ENCODE data around the gene FRRS1L.

DNA sequence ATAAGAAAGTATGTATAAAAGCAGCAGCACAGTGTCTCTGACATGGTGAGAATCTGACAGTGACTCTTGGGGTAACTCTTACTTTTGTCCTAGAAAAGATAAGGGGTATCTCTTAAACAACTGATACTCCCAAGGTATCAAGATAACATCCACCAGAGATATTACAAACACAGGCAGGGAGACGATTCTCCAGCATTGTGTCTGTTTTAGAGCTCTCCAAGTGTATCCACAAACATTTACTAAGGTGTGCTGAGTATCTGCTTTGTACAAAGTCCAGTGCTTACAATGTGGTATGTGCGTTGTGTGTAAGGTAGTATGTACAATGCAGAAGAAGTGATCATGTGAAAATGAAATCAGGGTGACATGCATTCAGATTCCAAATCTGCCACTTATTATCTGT lies 42.9 kb downstream of the FRRS1L start:
- TF ChIP-seq, protein P1, sequence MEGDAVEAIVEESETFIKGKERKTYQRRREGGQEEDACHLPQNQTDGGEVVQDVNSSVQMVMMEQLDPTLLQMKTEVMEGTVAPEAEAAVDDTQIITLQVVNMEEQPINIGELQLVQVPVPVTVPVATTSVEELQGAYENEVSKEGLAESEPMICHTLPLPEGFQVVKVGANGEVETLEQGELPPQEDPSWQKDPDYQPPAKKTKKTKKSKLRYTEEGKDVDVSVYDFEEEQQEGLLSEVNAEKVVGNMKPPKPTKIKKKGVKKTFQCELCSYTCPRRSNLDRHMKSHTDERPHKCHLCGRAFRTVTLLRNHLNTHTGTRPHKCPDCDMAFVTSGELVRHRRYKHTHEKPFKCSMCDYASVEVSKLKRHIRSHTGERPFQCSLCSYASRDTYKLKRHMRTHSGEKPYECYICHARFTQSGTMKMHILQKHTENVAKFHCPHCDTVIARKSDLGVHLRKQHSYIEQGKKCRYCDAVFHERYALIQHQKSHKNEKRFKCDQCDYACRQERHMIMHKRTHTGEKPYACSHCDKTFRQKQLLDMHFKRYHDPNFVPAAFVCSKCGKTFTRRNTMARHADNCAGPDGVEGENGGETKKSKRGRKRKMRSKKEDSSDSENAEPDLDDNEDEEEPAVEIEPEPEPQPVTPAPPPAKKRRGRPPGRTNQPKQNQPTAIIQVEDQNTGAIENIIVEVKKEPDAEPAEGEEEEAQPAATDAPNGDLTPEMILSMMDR (conservative IDR thresholded peaks at IDR 0.05), result no peak
- TF ChIP-seq ZFX (IDR thresholded peaks at IDR 0.05), result no peak

Data from C4-2B (cell line).